OCI-LY3 (cell line): ENCODE data around the gene MCC.

Experiments used
- H2AFZ ChIP-seq: fragments of 200-600, 300-600 bp; shearing (Covaris generic); 2 replicates; pipeline ENCODE4 v1.6.0; 2014; ENCODE audit warnings: antibody characterized with exemption, low read depth, low read length
- H3K27ac ChIP-seq: fragments of 200-600, 300-600 bp; sonication (generic); 2 replicates; pipeline ENCODE4 v1.5.1; 2014; ENCODE audit warnings: mild to moderate bottlenecking, low read length, moderate library complexity, mixed read lengths
- H3K27me3 ChIP-seq: fragments of 200-600, 300-600 bp; sonication (generic); 2 replicates; pipeline ENCODE4 v1.6.1; 2014; ENCODE audit warnings: low read depth, low read length, mixed read lengths
- H3K36me3 ChIP-seq: fragments of 200-600, 300-600 bp; sonication (generic); replicated peaks from 2 replicates; pipeline ENCODE3; 2014; ENCODE audit warnings: low read depth, low read length, mixed read lengths
- H3K4me1 ChIP-seq: fragments of 300-600, 200-600 bp; sonication (generic); 2 replicates; pipeline ENCODE4 v1.6.1; 2014; ENCODE audit warnings: low read length, mixed read lengths
- H3K4me2 ChIP-seq: fragments of 200-600, 300-600 bp; sonication (generic); 2 replicates; pipeline ENCODE4 v1.6.1; 2014; ENCODE audit warnings: low read length, mixed read lengths
- H3K4me3 ChIP-seq: fragments of 300-600, 200-600 bp; sonication (generic); 2 replicates; pipeline ENCODE4 v1.5.1; 2014; ENCODE audit warnings: antibody characterized with exemption, mild to moderate bottlenecking, low read length, moderate library complexity
- H3K79me2 ChIP-seq: fragments of 300-600, 200-600 bp; shearing (Covaris generic); 2 replicates; pipeline ENCODE4 v1.6.1; 2014; ENCODE audit warnings: mild to moderate bottlenecking, low read length, mixed read lengths
- H3K9ac ChIP-seq: fragments of 300-600, 200-600 bp; shearing (Covaris generic); 2 replicates; pipeline ENCODE4 v1.6.0; 2014; ENCODE audit warnings: mild to moderate bottlenecking, low read length, moderate library complexity
- H3K9me3 ChIP-seq: fragments of 200-600, 300-600 bp; shearing (Covaris generic); 2 replicates; pipeline ENCODE4 v1.6.1; 2014; ENCODE audit warnings: low read length, mixed read lengths; ENCODE audit not compliant: insufficient read depth
- H4K20me1 ChIP-seq: fragments of 200-600, 300-600 bp; sonication (generic); 2 replicates; pipeline ENCODE4 v1.6.1; 2016; ENCODE audit warnings: low read length, mixed read lengths; ENCODE audit not compliant: insufficient read depth
- EZH2phosphoT487 ChIP-seq: fragments of 200-600 bp; shearing (Covaris generic); IDR thresholded peaks from 2 replicates; pipeline ENCODE4 v1.6.1; 2018; ENCODE audit warnings: antibody characterized with exemption, mixed run types, low read depth
- TF ChIP-seq, protein P1 (sequence below): fragments of 200-600, 300-600 bp; sonication (generic); IDR thresholded peaks from 2 replicates; pipeline ENCODE4 v1.5.1; 2014; ENCODE audit warnings: antibody characterized with exemption, low read length, low read depth

Gene MCC

DNA sequence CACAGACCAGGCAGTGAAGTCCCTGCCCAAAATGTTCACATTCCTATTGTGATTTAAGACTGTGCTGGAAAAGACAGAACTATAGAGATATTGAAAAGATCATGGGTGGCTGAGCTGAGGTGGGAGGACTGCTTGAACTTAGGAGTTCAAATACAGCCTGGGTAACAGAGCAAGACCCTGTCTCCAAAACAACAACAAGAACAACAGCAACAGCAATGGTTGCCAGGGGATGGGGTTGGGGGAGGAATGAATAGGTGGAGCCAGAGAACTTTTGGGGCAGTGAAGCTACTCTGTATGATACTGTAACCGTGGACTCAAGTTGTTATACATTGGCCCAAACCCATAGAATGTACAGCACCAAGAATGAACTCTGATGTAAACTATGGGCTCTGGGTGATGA, 423.4 kb downstream of the MCC start:
- TF ChIP-seq EZH2phosphoT487 = no peak
- TF ChIP-seq, protein P1, sequence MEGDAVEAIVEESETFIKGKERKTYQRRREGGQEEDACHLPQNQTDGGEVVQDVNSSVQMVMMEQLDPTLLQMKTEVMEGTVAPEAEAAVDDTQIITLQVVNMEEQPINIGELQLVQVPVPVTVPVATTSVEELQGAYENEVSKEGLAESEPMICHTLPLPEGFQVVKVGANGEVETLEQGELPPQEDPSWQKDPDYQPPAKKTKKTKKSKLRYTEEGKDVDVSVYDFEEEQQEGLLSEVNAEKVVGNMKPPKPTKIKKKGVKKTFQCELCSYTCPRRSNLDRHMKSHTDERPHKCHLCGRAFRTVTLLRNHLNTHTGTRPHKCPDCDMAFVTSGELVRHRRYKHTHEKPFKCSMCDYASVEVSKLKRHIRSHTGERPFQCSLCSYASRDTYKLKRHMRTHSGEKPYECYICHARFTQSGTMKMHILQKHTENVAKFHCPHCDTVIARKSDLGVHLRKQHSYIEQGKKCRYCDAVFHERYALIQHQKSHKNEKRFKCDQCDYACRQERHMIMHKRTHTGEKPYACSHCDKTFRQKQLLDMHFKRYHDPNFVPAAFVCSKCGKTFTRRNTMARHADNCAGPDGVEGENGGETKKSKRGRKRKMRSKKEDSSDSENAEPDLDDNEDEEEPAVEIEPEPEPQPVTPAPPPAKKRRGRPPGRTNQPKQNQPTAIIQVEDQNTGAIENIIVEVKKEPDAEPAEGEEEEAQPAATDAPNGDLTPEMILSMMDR = no peak
- H3K9me3 ChIP-seq = no peaks in the 10 kb centered on the region
- no peak overlapping the region for H3K4me2 ChIP-seq
- no peak overlapping the region for H3K9ac ChIP-seq
- H3K36me3 ChIP-seq = no peaks in the 10 kb centered on the region
- no peaks in the 10 kb centered on the region for H4K20me1 ChIP-seq
- H3K27me3 ChIP-seq = no peaks in the 10 kb centered on the region
- no peak overlapping the region for H3K27ac ChIP-seq
- no peaks in the 10 kb centered on the region for H3K79me2 ChIP-seq
- no peak overlapping the region for H2AFZ ChIP-seq
- no peaks in the 10 kb centered on the region for H3K4me1 ChIP-seq
- no peak overlapping the region for H3K4me3 ChIP-seq

DNA sequence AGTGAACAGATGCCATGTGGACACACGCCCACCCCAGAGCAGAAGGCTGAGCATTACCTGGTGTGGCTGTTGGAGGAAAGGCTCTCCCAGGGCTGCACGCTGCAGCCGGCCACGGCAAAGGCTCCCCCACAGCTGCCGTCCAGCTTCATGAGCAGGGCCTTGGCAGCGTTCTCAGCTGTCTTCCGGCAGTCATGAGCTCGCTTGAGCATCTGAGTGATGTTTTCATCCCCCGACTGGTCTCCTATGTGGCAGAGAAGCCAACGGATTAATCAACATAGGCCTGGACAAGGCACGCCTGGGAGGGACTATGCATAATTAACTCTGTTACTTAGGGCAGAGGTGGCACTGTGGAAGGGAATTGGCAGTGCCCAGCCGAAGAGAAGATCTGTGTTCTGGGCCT, 424.3 kb downstream of the MCC start:
- Histone ChIP-seq H3K4me3 (no peak overlapping the region), H3K27ac (no peak overlapping the region), H3K79me2 (no peaks in the 10 kb centered on the region), H3K27me3 (no peaks in the 10 kb centered on the region), H3K9ac (no peak overlapping the region), H3K36me3 (no peaks in the 10 kb centered on the region), H4K20me1 (no peaks in the 10 kb centered on the region), H3K9me3 (no peaks in the 10 kb centered on the region), H3K4me2 (no peak overlapping the region), H2AFZ (no peak overlapping the region), H3K4me1 (no peaks in the 10 kb centered on the region)
- TF ChIP-seq EZH2phosphoT487 = no peak
- TF ChIP-seq, protein P1 = no peak

DNA sequence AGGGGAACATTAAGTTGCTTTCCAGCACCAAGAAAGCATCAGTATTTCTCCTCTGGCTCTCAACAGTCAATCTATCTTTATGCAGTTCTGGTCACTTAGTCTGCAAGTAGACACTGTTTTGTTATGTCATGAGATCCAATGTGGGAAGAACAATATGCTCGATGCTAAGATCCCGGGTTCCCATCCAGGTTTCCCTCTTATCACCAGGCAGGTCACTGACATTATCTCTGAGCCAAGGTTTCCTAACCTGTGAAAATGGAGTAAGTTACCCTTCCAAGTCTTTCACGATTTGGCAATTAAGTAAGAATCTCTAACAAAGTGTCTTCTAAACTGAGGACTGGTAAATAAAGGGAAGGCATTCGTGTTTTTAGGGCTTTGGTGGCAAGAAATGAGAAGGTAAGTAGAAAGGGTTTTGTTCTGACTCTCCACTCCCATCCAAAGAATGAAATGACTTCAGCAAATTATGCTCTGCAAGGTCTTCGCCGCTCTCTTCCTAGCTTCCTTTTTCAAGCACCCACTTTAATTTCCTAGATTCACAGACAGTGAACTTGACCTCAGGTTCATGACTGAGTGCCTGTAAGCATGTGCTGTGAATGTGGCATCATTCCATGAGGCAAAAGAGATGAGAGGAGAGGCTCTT, 425.3 kb downstream of the MCC start:
- Histone ChIP-seq H3K4me2 (no peak overlapping the region), H3K4me3 (no peak overlapping the region), H3K9ac (no peak overlapping the region), H3K9me3 (no peaks in the 10 kb centered on the region), H3K79me2 (no peaks in the 10 kb centered on the region), H3K27me3 (no peaks in the 10 kb centered on the region), H3K4me1 (no peaks in the 10 kb centered on the region), H2AFZ (no peak overlapping the region), H4K20me1 (no peaks in the 10 kb centered on the region), H3K36me3 (no peaks in the 10 kb centered on the region), H3K27ac (no peak overlapping the region)
- TF ChIP-seq EZH2phosphoT487 = no peak
- TF ChIP-seq, protein P1 = no peak

DNA sequence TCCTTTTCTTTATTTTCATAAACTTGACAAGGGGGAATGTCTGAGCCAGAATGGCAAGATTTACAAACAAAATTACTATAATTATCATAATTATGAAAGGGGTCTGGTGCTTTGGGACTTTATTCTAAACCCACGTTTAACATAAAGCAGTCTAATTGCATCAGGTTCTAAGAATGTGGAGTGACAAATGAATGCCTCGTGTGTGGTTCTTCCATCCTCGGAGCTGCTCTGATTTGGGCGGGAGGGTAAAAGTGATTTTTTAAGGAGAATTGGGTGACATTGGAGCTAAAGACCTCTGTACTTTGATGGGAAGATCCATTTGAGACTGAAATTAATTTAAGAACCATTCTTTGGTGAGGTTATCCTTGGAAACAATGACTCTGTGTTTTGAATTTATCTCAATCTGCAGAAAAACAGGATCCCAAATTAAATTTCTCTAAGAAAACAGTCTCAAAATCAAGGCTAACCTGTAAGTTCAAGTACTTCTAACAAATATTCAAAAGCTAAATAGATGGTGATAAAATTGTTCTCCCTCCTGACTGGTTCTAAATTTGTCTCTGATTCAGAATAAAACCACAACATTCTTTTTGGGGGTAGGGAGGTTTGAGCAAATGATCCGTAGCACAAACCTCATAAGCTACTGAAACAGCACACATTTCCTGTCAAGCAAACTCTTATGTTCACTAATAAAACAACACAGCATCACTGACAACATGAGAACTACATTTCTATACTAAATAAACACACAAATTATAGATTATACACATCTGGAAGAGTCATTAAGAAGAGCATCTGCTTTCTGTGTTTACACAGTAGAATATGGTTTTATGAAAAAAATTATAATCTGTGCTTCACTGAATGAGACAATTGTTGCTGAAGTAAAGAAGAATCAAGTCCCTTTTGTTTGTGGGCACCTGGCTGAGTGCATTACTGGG, 426.1 kb downstream of the MCC start:
- Histone ChIP-seq H3K9me3 (no peaks in the 10 kb centered on the region), H3K4me3 (no peak overlapping the region), H3K79me2 (no peaks in the 10 kb centered on the region), H3K27me3 (no peaks in the 10 kb centered on the region), H3K4me2 (no peak overlapping the region), H2AFZ (no peak overlapping the region), H3K36me3 (no peaks in the 10 kb centered on the region), H3K9ac (no peak overlapping the region), H4K20me1 (no peaks in the 10 kb centered on the region), H3K27ac (no peak overlapping the region), H3K4me1 (no peaks in the 10 kb centered on the region)
- TF ChIP-seq EZH2phosphoT487 = no peak
- TF ChIP-seq, protein P1 = no peak
